Spinal cord (tissue), 10 donors: ENCODE data around the gene COX20. TPM values are rescaled to one million over a fixed set of nuclear protein-coding genes. Genes with fewer than 3 reads are reported as not detected.

Experiments
- DNase-seq, 6 donors: peaks; one replicate each; pipeline versions ENCODE4 v3.0.0 to v3.0.0-alpha.2; 2013 to 2015; ENCODE audit warnings: low spot score in 6 of 6, low read depth in 4 of 6
- H3K27ac ChIP-seq: one replicate; pipeline ENCODE4 v1.5.1; 2013; ENCODE audit warnings: low read depth, low read length, control low read depth
- H3K27me3 ChIP-seq: one replicate; pipeline ENCODE4 v1.6.1; 2013; ENCODE audit warnings: low read length; ENCODE audit not compliant: control insufficient read depth, insufficient read depth
- H3K36me3 ChIP-seq: one replicate; pipeline ENCODE4 v1.6.1; 2013; ENCODE audit warnings: low read length; ENCODE audit not compliant: control insufficient read depth, insufficient read depth
- H3K4me1 ChIP-seq: one replicate; pipeline ENCODE4 v1.6.1; 2013; ENCODE audit warnings: low read length; ENCODE audit not compliant: control insufficient read depth, insufficient read depth
- H3K4me3 ChIP-seq: one replicate; pipeline ENCODE4 v1.5.1; 2013; ENCODE audit warnings: low read depth, low read length, control low read depth
- H3K9me3 ChIP-seq: one replicate; pipeline ENCODE4 v1.6.1; 2013; ENCODE audit warnings: low read length; ENCODE audit not compliant: control insufficient read depth, insufficient read depth
- WGBS: methylation state at CpG from one replicate; pipeline ENCODE4 v1.1.5; 2013; ENCODE audit warnings: missing lambda C conversion rate; ENCODE audit not compliant: insufficient coverage; 5-methylcytosine and 5-hydroxymethylcytosine counted together
- polyA plus RNA-seq, 2 donors: library from polyadenylated mRNA; unstranded; fragments of 120-200 nt; gene quantifications; one replicate each; pipeline ENCODE4 v1.2.1, GENCODE V29; 2013; ENCODE audit not compliant: insufficient read length in 2 of 2
- total RNA-seq, 2 donors: library from RNA; depleted of rRNA in 1 of 2; stranded (reverse); fragments of 120-200 nt in 1 of 2; fragments of >200 nt in 1 of 2; gene quantifications; one replicate each; pipeline versions ENCODE4 v1.2.3 to v1.2.4, GENCODE V29; 2013 to 2014
- donor health status: healthy.

The COX20 gene
- total and polyA plus RNA-seq, 4 donors: 45.5 to 184 (median 108) TPM

DNA sequence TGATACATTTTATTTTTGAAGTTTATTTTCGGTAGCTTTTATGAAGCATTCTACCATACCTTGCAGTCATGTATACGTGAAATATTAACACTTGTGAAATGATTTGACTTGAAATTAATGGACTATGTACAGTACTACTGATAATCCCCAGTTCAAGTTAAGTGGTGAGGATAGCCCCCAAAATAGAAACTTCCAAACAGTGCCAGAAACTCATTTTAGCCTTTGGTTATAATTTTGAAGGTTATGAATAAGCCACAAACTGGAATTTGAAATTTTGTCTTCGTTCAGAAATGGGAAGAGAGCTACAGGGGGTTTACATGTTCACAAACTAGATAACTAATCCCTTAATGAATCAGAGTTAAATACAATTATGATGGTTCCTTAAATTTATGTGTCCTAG lies 30.4 kb downstream of the COX20 start:
- no CpG with 5 or more reads among the region's 3 CpGs for WGBS
- no peaks in the 10 kb centered on the region for H3K36me3 ChIP-seq
- DNase-seq: no peak
- H3K4me3 ChIP-seq: no peak overlapping the region
- H3K27ac ChIP-seq: peak overlapping the region; percentile 100
- no peaks in the 10 kb centered on the region for H3K4me1 ChIP-seq
- no peaks in the 10 kb centered on the region for H3K9me3 ChIP-seq
- H3K27me3 ChIP-seq: no peaks in the 10 kb centered on the region

DNA sequence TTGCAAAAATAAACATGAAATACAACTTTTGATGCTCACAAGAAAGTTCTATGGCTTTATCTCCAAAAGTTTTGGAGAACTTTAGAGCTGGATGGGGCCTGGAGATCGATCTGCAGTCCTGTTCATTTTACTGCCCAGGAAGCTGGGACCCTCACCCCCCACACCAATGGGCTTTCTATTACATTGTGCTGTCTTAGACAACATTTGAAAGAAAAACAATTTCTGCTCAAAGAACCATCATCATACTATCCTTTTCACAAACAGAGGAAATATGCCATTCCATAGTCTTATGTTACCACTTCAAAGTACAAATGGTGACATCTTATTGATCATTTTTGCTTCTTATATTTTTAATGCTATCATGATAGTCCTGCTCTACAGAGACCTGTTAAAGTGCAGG lies 30.9 kb downstream of the COX20 start:
- Histone ChIP-seq H3K4me3 (no peak overlapping the region), H3K27me3 (no peaks in the 10 kb centered on the region), H3K4me1 (no peaks in the 10 kb centered on the region), H3K36me3 (no peaks in the 10 kb centered on the region), H3K9me3 (no peaks in the 10 kb centered on the region), H3K27ac (peak overlapping the region; percentile 100)
- no peak for DNase-seq
- WGBS: no CpG with 5 or more reads among the region's 1 CpG

- 76% methylated on average over 8 of the region's 23 CpGs for WGBS
- no peaks in the 10 kb centered on the region for H3K27me3 ChIP-seq
- H3K9me3 ChIP-seq: no peaks in the 10 kb centered on the region
- DNase-seq: no peak
- no peaks in the 10 kb centered on the region for H3K4me1 ChIP-seq
- no peaks in the 10 kb centered on the region for H3K36me3 ChIP-seq
- H3K4me3 ChIP-seq: no peak overlapping the region
- H3K27ac ChIP-seq: no peak overlapping the region
These were observed 33.3 kb downstream of the COX20 start for GRCh38 chr1:244868484-244869363.

DNA sequence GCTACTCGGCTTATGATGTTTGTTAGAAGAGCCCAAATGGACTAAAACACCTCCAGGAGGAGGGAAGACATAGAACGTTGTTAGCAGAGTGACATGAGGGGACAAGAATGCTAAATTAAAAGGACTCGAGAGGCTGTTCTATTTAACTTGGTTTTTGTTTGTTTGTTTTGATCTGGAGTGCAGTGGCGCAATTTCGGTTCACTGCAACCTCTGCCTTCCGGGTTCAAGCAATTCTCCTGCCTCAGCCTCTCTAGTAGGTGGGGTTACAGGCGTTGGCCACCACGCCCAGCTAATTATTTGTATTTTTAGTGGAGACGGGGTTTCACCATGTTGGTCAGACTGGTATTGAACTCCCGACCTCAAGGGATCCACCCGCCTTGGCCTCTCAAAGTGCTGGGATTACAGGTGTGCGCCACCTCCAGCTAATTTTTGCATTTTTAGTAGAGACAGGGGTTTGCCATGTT lies 33.9 kb downstream of the COX20 start:
- Histone ChIP-seq H3K4me1 (no peaks in the 10 kb centered on the region), H3K4me3 (no peak overlapping the region), H3K36me3 (no peaks in the 10 kb centered on the region), H3K27me3 (no peaks in the 10 kb centered on the region), H3K27ac (no peak overlapping the region), H3K9me3 (no peaks in the 10 kb centered on the region)
- WGBS: 97% methylated on average over 9 of the region's 12 CpGs
- DNase-seq: no peak

DNA sequence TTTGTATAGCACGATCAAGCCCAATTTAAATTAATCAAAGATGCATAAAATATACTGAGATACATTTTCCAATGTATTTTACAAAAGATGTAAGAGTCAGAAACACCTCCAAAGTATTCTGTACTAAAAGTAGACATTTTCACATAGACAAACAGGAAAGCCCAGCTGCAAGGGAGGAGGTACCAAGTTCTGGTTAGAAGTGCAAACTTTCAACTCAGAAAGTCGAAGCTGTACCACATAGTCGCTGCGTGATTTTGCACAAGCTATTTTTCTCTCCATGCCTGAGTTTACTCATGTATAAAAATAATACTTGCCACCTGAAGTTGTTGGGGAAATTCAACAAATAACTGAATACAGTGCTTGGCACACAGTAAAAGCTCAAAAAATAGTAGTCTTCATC lies 34.5 kb downstream of the COX20 start:
- no CpG with 5 or more reads among the region's 4 CpGs for WGBS
- H3K4me3 ChIP-seq: no peak overlapping the region
- no peaks in the 10 kb centered on the region for H3K4me1 ChIP-seq
- no peaks in the 10 kb centered on the region for H3K27me3 ChIP-seq
- H3K27ac ChIP-seq: no peak overlapping the region
- no peaks in the 10 kb centered on the region for H3K9me3 ChIP-seq
- H3K36me3 ChIP-seq: no peaks in the 10 kb centered on the region
- DNase-seq: no peak

DNA sequence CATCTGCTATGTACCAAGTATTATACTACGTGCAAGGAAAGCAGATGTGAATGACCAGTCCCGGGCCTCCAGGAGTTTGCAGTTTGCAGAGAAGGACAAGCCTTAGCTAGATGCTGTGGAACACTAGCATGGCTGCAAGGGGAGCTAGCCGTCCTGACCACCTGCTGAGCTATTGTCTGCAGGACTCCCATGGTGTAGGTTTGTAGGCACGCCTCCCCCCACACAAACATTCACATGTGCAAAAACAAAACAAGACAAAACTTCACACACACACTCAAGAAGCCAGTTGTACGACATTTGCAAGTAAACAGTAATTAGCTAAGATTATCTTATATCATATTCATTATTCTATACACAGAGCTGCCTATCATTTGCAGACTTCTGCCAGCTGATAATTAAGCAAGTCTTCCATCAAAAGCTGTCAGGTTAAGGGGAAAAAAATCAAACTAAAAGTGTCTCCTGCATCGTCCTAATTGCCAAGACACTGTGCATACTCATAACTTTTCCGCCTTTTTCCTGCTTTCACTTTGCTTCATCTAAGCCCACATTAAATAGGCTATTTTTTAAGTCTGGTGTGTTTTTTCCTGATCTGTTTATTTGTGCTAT lies 39.6 kb downstream of the COX20 start:
- no peak overlapping the region for H3K27ac ChIP-seq
- no peaks in the 10 kb centered on the region for H3K9me3 ChIP-seq
- H3K36me3 ChIP-seq: no peaks in the 10 kb centered on the region
- H3K27me3 ChIP-seq: no peaks in the 10 kb centered on the region
- WGBS: 28% methylated on average over 3 of the region's 7 CpGs
- H3K4me1 ChIP-seq: no peaks in the 10 kb centered on the region
- no peak for DNase-seq
- no peak overlapping the region for H3K4me3 ChIP-seq

GRCh38 chr1:244876228-244876910 lies 40.9 kb downstream of the COX20 start:
- no peak overlapping the region for H3K27ac ChIP-seq
- no peaks in the 10 kb centered on the region for H3K4me1 ChIP-seq
- DNase-seq: no peak
- no peaks in the 10 kb centered on the region for H3K9me3 ChIP-seq
- H3K36me3 ChIP-seq: no peaks in the 10 kb centered on the region
- H3K27me3 ChIP-seq: no peaks in the 10 kb centered on the region
- no peak overlapping the region for H3K4me3 ChIP-seq
- WGBS: 100% methylated on average over 3 of the region's 8 CpGs

DNA sequence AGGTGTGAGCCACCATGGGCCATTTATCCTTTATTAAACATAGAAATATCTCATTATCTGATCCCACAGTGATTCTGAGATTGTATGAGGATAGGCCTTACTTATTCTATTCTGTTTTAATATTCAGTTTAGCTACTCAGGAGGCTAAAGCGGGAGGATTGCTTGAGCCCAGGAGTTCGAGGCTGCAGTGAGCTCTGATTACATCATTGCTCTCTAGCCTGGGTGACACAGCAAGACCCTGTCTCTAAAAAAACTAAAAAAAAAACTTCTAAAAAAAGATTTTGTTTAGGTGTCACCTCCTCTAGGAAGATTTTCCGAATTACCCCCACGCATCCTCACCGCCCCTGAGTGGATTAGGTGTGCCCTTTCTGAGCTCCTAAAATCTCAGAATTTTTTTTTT lies 43.2 kb downstream of the COX20 start:
- no peaks in the 10 kb centered on the region for H3K4me1 ChIP-seq
- H3K9me3 ChIP-seq: no peaks in the 10 kb centered on the region
- no peak overlapping the region for H3K27ac ChIP-seq
- no peak for DNase-seq
- H3K27me3 ChIP-seq: no peaks in the 10 kb centered on the region
- H3K36me3 ChIP-seq: no peaks in the 10 kb centered on the region
- 92% methylated on average over 3 of the region's 5 CpGs for WGBS
- no peak overlapping the region for H3K4me3 ChIP-seq

DNA sequence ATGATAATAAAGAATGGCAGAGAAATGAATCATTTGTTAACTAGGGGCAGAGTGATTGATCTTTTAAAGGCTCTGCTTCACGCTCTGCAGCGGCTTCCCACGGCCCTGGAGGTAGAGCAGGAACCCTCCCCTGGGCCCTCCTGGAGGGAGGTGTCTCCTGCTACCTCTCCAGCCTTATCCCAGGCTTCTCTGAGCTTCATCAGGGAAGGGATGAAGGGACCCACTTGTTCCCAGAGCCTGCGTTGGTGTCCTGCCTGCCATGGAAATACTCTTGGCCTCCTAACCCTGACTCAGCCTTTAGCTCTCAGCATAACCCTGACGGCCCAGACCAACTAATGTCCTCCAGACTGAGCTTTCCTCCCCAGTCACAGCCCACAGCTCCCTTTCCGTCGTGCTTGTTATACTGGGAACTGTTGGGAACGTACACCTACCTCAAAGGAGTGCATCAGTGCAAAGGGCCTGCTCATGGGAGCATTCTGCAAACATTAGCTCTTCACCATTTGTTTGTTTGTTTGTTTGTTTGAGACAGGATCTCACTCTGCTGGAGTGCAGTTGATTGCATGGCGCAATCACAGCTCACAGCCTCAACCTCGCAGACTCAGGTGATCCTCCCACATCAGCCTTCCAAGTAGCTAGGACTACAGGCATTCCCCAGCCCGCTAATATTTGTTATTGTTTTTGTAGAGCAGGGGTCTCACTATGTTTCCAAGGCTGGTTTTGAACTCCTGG lies 46.3 kb downstream of the COX20 start:
- no peaks in the 10 kb centered on the region for H3K36me3 ChIP-seq
- H3K4me1 ChIP-seq: no peaks in the 10 kb centered on the region
- no peak overlapping the region for H3K27ac ChIP-seq
- no peak overlapping the region for H3K4me3 ChIP-seq
- no peaks in the 10 kb centered on the region for H3K9me3 ChIP-seq
- WGBS: 41% methylated on average over 8 of the region's 11 CpGs
- no peaks in the 10 kb centered on the region for H3K27me3 ChIP-seq
- DNase-seq: no peak
